IPS-20b (cell line): ENCODE measurements around the gene MMP17.
A peak's percentile ranks its signal among the peaks of the same experiment; 100 is the strongest.

Source experiments
- H3K27ac ChIP-seq: one replicate; pipeline ENCODE4 v1.5.1; 2013; ENCODE audit warnings: low read length
- H3K27me3 ChIP-seq: 2 replicates; pipeline ENCODE4 v1.6.1; 2013; ENCODE audit warnings: mild to moderate bottlenecking, low read length, inconsistent platforms; ENCODE audit not compliant: insufficient read depth
- H3K36me3 ChIP-seq: 2 replicates; pipeline ENCODE4 v1.6.1; 2013; ENCODE audit warnings: low read depth, mild to moderate bottlenecking, inconsistent platforms, low read length, moderate library complexity; ENCODE audit not compliant: insufficient read depth
- H3K4me1 ChIP-seq: 2 replicates; pipeline ENCODE4 v1.6.1; 2013; ENCODE audit warnings: mild to moderate bottlenecking, control low read depth, inconsistent platforms, low read length, moderate library complexity; ENCODE audit not compliant: insufficient read depth
- H3K4me3 ChIP-seq: 2 replicates; pipeline ENCODE4 v1.5.1; 2013; ENCODE audit warnings: mild to moderate bottlenecking, low read length, inconsistent platforms
- H3K9ac ChIP-seq: 2 replicates; pipeline ENCODE4 v1.6.1; 2013; ENCODE audit warnings: low read depth, mild to moderate bottlenecking, inconsistent platforms, low read length, moderate library complexity
- H3K9me3 ChIP-seq: 2 replicates; pipeline ENCODE4 v1.6.1; 2013; ENCODE audit warnings: mild to moderate bottlenecking, low read depth, low read length, inconsistent platforms; ENCODE audit not compliant: insufficient read depth

MMP17 gene

DNA sequence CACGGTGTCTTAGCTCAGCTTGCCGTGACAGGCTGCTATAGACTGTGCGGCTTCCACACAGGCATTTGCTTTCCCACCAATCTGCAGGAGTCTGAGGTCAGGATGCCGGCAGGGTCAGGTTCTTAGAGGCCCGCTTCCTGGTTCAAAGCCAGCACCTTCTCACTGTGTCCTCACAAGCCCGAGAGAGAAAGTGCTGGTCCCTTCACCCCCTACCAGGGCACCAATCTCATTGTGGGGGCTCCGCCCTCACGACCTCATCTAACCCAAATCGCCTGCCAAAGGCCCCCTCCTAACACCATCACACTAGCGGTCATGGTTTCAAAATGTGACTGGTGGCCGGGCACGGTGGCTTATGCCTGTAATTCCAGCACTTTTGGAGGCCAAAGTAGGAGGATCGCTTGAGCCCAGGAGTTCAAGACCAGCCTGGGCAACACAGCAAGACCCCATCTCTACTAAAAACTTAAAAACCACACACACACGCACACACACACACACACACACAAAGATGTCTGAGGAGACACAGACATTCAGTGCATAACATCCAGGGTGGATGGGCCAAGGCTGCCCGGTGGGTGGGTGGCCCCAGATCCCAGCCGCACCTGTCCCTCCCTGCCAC, 26.8 kb downstream of the MMP17 start:
- Histone ChIP-seq H3K27me3 (peaks cover 9% of the 10 kb centered on the region), H3K4me1 (peaks cover 4% of the 10 kb centered on the region; the same call in 1 of the 2 replicates), H3K9ac (no peak overlapping the region), H3K9me3 (no peaks in the 10 kb centered on the region), H3K27ac (no peak overlapping the region), H3K36me3 (no peaks in the 10 kb centered on the region), H3K4me3 (no peak overlapping the region)

DNA sequence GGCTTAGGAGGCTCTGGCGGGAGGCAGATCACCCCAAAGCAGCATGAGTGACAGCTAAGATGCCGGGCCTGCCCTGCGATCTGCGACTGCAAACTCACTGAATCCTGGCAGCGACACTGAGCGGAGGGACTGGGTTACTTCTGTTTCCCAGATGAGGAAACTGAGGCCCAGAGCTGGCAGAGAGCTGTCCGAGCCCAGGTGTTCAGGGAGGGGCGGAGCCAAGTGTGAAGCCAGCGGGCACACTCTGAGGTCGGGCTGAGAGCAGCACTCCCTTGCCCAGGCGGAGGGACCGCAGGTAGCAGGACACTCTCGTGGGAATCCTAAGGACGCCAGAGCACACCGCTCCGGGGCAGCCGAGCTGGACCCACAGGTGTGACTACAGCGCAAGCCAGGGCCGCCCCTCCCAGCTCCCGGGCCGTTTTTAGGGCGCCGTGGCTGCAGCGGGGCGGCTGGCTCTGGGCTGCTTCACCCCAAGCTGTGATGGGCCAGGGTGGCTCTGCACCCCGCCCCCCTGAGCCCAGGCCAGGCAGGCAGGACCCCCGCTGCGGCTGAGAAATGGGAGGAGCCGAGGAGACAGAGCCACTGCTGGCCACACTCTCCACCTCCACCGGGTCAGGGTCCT, 27.4 kb downstream of the MMP17 start:
- no peak overlapping the region for H3K4me3 ChIP-seq
- H3K9ac ChIP-seq: no peak overlapping the region
- H3K27ac ChIP-seq: no peak overlapping the region
- peaks cover 4% of the 10 kb centered on the region; the same call in 1 of the 2 replicates for H3K4me1 ChIP-seq
- no peaks in the 10 kb centered on the region for H3K9me3 ChIP-seq
- H3K36me3 ChIP-seq: no peaks in the 10 kb centered on the region
- H3K27me3 ChIP-seq: peaks cover 9% of the 10 kb centered on the region

DNA sequence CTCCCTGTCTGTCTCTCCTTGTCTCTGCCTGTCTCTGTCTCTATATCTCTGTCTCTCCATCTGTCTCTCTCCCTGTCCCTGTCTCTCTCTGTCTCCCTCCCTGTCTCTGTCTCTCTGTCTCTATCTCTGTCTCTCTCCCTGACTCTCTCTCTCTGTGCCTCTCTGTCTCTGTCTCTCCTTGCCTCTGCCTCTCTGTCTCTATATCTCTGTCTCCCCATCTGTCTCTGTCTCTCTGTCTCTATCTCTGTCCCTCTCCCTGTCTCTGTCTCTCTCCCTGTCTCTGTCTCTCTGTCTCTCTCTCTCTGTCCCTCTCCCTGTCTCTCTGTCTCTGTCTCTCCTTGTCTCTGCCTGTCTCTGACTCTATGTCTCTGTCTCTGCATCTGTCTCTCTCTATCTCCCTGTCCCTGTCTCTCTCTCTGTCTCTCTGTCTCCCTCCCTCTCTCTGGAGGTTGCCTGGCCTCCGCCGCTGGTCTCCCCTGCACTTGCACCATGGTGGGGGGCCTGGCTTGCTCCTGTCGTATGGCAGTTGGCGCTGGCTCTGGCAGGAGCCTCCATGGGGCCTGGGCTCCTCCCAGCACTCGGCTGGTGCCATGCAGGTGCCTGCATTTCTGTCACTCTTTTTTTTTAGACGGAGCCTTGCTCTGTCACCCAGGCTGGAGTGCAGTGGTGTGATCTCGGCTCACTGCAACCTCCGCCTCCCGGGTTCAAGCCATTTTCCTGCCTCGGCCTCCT, 28.3 kb downstream of the MMP17 start:
- Histone ChIP-seq H3K4me1 (peaks cover 4% of the 10 kb centered on the region; the same call in 1 of the 2 replicates), H3K9ac (no peak overlapping the region)

GRCh38 chr12:131857908-131858850, 30.0 kb downstream of the MMP17 start:
- Histone ChIP-seq H3K9ac (no peak overlapping the region), H3K27me3 (peaks cover 9% of the 10 kb centered on the region), H3K9me3 (no peaks in the 10 kb centered on the region), H3K36me3 (no peaks in the 10 kb centered on the region), H3K27ac (no peak overlapping the region), H3K4me3 (no peak overlapping the region), H3K4me1 (peaks cover 10% of the 10 kb centered on the region; the same call in 1 of the 2 replicates)

More for the DNA sequence above, 28.3 kb downstream of the MMP17 start:
- Histone ChIP-seq H3K36me3 (no peaks in the 10 kb centered on the region), H3K27ac (no peak overlapping the region), H3K27me3 (peaks cover 9% of the 10 kb centered on the region), H3K4me3 (no peak overlapping the region), H3K9me3 (no peaks in the 10 kb centered on the region)

DNA sequence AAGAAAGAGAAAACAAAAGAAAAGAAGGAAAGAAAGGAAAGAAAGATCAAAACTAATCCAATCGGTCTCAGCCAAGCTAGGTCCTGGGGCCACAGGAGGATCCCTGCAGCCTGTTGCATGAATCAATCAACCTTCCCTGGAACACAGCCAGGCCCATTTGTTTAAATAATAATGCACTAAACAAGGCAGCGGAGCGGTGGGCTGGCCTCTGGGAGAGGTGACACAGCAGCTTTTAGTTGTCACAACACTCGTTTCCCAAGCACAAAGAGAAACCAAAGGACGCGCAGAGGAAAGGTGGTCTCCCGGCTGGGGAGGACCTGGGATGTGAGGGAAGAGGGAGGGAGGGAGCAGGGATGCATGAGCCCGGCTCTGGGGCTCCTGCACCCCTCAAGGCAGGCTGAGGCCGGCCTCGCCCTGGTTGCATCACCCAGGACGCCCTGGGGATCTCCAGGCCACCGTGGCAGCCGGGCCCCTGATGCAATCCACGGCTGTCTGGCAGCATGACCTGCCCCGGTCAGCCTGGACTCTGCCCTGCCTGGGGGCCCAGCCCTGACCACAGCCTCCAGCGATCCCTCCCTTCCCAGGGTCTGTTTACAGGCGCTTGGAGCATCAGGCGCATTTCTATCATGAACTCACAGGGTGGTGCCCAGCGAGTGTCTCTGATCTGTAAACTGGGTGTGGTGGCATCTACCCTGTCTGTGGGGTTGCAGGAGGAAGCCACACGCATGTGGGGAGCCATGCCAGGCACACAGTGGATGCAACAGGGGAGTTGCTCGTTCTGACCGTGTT, 32.5 kb downstream of the MMP17 start:
- no peaks in the 10 kb centered on the region for H3K36me3 ChIP-seq
- no peaks in the 10 kb centered on the region for H3K9me3 ChIP-seq
- peaks cover 9% of the 10 kb centered on the region for H3K27me3 ChIP-seq
- H3K4me1 ChIP-seq: peaks cover 13% of the 10 kb centered on the region; the same call in 1 of the 2 replicates
- H3K27ac ChIP-seq: no peak overlapping the region
- no peak overlapping the region for H3K4me3 ChIP-seq
- H3K9ac ChIP-seq: peak overlapping the region; percentile 17; the same call in 1 of the 2 replicates

- H3K27ac ChIP-seq: no peak overlapping the region
- no peak overlapping the region for H3K4me3 ChIP-seq
- H3K36me3 ChIP-seq: no peaks in the 10 kb centered on the region
- peak overlapping the region; percentile 17; the same call in 1 of the 2 replicates for H3K9ac ChIP-seq
- no peaks in the 10 kb centered on the region for H3K9me3 ChIP-seq
- H3K27me3 ChIP-seq: peaks cover 5% of the 10 kb centered on the region
- peaks cover 9% of the 10 kb centered on the region; the same call in 1 of the 2 replicates for H3K4me1 ChIP-seq
Observed at GRCh38 chr12:131861261-131862083, 33.3 kb downstream of the MMP17 start.

DNA sequence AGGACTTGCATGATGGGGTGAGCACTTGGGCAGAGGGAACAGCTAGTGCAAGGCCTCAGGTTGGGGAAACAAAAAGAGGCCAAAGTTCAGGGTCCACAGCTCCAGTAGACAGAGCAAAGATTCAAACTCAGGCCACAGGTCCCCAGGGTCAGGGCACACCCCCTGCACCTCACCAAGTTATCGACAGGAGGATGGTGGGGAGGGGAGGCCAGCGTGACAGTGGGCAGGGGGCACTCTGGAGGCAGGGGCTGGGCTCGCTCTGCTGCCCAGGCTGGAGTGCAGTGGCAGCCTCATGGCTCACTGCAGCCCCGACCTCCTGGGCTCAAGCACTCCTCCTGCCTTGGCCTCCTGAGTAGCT, 33.9 kb downstream of the MMP17 start:
- peaks cover 9% of the 10 kb centered on the region; the same call in 1 of the 2 replicates for H3K4me1 ChIP-seq
- H3K27ac ChIP-seq: no peak overlapping the region
- H3K27me3 ChIP-seq: peaks cover 4% of the 10 kb centered on the region; the same call in 1 of the 2 replicates
- no peak overlapping the region for H3K4me3 ChIP-seq
- H3K36me3 ChIP-seq: no peaks in the 10 kb centered on the region
- no peaks in the 10 kb centered on the region for H3K9me3 ChIP-seq
- H3K9ac ChIP-seq: no peak overlapping the region

DNA sequence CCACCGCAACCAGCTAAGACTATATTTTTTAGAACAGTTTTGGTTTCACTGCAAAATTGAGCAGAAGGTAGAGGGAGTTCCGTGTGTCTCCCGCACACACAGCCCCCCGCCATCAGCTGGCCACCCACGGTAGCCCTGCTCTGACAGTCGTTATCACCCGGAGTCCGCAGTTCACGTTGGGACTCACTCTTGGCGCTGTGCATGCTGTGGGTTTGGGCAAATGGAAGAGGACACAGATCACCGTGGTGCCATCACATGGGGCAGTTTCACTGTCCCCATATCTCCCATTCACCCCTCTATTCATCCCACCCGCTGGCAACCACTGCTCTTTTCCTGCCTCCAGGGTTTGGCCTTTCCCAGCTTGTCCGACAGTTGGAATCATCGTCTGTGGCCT, 34.4 kb downstream of the MMP17 start:
- H3K27ac ChIP-seq: no peak overlapping the region
- H3K9ac ChIP-seq: peak overlapping the region; percentile 47; the same call in 1 of the 2 replicates
- H3K27me3 ChIP-seq: peaks cover 4% of the 10 kb centered on the region; the same call in 1 of the 2 replicates

DNA sequence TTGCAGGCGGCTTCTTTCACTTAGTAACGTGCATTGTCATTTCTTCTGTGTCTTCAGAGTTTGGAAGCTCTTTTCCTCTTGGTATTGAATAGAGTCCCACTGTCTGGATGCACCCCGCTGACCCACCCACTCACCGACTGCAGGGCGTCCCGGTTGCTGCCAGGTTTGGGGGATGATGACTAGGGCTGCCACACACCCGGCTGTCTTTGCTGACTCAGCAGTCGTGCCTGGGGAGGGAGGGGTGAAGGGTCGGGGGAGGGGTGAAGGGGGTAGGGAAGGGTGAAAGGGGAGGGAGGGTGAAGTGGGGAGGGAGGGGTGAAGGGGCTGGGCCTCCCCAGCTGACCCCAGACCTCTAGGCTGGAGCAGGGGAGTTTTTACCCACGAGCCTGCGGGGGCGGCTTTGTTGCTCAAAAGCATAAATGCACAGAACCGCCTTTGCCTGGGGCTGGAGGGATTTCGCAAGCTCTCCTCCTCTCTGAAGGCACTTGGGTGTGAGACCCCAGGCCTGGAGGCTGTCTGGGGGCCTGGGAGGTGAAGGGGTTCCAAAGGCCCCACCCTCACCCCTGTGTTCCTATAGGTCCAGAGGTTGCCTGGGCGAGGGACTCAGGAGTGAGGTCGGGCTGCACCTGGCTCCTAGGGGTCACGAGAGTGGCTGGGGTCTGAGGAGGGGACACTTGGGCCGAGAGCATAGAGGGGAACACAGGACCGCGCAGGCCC, 35.0 kb downstream of the MMP17 start:
- peaks cover 9% of the 10 kb centered on the region; the same call in 1 of the 2 replicates for H3K4me1 ChIP-seq
- peak overlapping the region; percentile 47; the same call in 1 of the 2 replicates for H3K9ac ChIP-seq
- no peaks in the 10 kb centered on the region for H3K36me3 ChIP-seq
- H3K9me3 ChIP-seq: no peaks in the 10 kb centered on the region
- no peak overlapping the region; the same call in 1 of the 2 replicates for H3K4me3 ChIP-seq
- no peak overlapping the region for H3K27ac ChIP-seq
- peaks cover under 1% of the 10 kb centered on the region; the same call in 1 of the 2 replicates for H3K27me3 ChIP-seq

More for the DNA sequence above, 34.4 kb downstream of the MMP17 start:
- Histone ChIP-seq H3K9me3 (no peaks in the 10 kb centered on the region), H3K4me1 (peaks cover 9% of the 10 kb centered on the region; the same call in 1 of the 2 replicates), H3K4me3 (no peak overlapping the region; the same call in 1 of the 2 replicates), H3K36me3 (no peaks in the 10 kb centered on the region)
